HL-60 (cell line): ENCODE results near the gene APMAP.

Experiments used
- DNase-seq, 2 experiments: peaks; one replicate each; pipeline ENCODE4 v3.0.0-alpha.2; 2010 to 2020; ENCODE audit warnings: low read depth in 1 of 2, low spot score in 1 of 2
- H3K27ac ChIP-seq: fragments of 250-450 bp; sonication (Bioruptor Pico); replicated peaks from 2 replicates; pipeline ENCODE4 v1.5.1; 2020; ENCODE audit warnings: mild to moderate bottlenecking, moderate library complexity
- H3K27me3 ChIP-seq: fragments of 250-450 bp; sonication (Bioruptor Pico); 2 replicates; pipeline ENCODE4 v1.5.1; 2021; ENCODE audit warnings: mild to moderate bottlenecking, moderate library complexity; ENCODE audit not compliant: insufficient read depth, poor library complexity, severe bottlenecking
- H3K4me3 ChIP-seq: replicated peaks from 2 replicates; pipeline ENCODE4 v1.5.1; 2011; ENCODE audit warnings: mild to moderate bottlenecking, control low read depth, low read length; ENCODE audit not compliant: insufficient read depth
- GABPA ChIP-seq: IDR thresholded peaks from 2 replicates; pipeline ENCODE4 v1.6.1; 2012; ENCODE audit warnings: low read depth
- POLR2AphosphoS5 ChIP-seq: IDR thresholded peaks from 2 replicates; pipeline ENCODE4 v1.6.1; 2012; ENCODE audit warnings: low read depth
- SPI1 ChIP-seq: IDR thresholded peaks from 2 replicates; pipeline ENCODE4 v1.6.1; 2012; ENCODE audit warnings: low read depth, mild to moderate bottlenecking, borderline replicate concordance
- TF ChIP-seq, protein P1 (sequence below): IDR thresholded peaks from one replicate; pipeline ENCODE4 v1.5.1; 2011; ENCODE audit warnings: low read length, control low read depth, inconsistent platforms; ENCODE audit not compliant: insufficient read depth
- TF ChIP-seq, protein P2 (sequence below): IDR thresholded peaks from 2 replicates; pipeline ENCODE4 v1.6.1; 2012; ENCODE audit warnings: low read depth; ENCODE audit not compliant: insufficient replicate concordance

The APMAP gene

DNA sequence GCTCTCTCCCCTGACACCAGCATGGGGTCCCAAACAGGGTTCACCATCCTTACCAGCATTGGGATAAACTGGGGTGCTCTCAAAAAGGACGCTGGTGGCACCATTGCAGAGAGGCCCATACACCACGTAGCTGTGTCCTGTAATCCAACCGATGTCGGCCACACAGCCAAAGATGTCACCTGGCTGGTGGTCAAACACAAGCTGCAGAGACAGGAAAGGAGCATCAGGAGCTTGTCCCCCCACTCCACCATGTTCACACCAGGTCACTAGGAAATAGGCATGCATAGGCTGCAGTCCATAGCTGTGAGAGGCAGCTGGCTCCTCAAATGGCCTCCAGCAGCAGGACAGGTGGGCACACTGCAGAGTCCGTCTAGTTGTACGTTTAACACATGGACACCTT lies 28.8 kb upstream of the APMAP start:
- DNase-seq = no peak
- TF ChIP-seq, protein P1, sequence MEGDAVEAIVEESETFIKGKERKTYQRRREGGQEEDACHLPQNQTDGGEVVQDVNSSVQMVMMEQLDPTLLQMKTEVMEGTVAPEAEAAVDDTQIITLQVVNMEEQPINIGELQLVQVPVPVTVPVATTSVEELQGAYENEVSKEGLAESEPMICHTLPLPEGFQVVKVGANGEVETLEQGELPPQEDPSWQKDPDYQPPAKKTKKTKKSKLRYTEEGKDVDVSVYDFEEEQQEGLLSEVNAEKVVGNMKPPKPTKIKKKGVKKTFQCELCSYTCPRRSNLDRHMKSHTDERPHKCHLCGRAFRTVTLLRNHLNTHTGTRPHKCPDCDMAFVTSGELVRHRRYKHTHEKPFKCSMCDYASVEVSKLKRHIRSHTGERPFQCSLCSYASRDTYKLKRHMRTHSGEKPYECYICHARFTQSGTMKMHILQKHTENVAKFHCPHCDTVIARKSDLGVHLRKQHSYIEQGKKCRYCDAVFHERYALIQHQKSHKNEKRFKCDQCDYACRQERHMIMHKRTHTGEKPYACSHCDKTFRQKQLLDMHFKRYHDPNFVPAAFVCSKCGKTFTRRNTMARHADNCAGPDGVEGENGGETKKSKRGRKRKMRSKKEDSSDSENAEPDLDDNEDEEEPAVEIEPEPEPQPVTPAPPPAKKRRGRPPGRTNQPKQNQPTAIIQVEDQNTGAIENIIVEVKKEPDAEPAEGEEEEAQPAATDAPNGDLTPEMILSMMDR = no peak
- TF ChIP-seq, protein P2, sequence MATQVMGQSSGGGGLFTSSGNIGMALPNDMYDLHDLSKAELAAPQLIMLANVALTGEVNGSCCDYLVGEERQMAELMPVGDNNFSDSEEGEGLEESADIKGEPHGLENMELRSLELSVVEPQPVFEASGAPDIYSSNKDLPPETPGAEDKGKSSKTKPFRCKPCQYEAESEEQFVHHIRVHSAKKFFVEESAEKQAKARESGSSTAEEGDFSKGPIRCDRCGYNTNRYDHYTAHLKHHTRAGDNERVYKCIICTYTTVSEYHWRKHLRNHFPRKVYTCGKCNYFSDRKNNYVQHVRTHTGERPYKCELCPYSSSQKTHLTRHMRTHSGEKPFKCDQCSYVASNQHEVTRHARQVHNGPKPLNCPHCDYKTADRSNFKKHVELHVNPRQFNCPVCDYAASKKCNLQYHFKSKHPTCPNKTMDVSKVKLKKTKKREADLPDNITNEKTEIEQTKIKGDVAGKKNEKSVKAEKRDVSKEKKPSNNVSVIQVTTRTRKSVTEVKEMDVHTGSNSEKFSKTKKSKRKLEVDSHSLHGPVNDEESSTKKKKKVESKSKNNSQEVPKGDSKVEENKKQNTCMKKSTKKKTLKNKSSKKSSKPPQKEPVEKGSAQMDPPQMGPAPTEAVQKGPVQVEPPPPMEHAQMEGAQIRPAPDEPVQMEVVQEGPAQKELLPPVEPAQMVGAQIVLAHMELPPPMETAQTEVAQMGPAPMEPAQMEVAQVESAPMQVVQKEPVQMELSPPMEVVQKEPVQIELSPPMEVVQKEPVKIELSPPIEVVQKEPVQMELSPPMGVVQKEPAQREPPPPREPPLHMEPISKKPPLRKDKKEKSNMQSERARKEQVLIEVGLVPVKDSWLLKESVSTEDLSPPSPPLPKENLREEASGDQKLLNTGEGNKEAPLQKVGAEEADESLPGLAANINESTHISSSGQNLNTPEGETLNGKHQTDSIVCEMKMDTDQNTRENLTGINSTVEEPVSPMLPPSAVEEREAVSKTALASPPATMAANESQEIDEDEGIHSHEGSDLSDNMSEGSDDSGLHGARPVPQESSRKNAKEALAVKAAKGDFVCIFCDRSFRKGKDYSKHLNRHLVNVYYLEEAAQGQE = no peak
- TF ChIP-seq GABPA (no peak), POLR2AphosphoS5 (no peak), SPI1 (no peak)
- Histone ChIP-seq H3K27me3 (no peaks in the 10 kb centered on the region), H3K4me3 (no peak overlapping the region), H3K27ac (no peak overlapping the region)

DNA sequence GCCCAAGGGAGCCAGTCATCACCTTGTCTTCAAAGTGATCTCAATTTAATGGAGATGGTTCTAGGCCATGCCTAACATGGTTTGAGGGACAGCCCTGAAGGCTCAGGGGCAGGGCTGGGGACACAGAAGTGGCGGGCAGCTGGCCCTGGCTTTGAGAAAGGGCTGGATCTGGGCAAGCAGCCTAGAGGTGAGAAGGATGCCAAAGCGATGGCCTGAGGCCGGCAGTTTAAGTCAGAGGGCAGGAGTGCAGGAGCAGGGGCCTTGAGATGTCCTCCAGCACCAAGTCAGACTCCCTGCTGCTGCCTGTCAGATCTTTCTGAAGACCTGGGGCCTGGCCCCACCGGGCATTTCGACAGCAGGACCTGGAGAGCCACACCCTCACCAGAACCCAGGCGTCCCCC lies 28.4 kb upstream of the APMAP start:
- no peak for DNase-seq
- TF ChIP-seq POLR2AphosphoS5 (no peak), GABPA (no peak)
- TF ChIP-seq, protein P2 = no peak
- Histone ChIP-seq H3K27ac (no peak overlapping the region), H3K27me3 (no peaks in the 10 kb centered on the region), H3K4me3 (no peak overlapping the region)

DNA sequence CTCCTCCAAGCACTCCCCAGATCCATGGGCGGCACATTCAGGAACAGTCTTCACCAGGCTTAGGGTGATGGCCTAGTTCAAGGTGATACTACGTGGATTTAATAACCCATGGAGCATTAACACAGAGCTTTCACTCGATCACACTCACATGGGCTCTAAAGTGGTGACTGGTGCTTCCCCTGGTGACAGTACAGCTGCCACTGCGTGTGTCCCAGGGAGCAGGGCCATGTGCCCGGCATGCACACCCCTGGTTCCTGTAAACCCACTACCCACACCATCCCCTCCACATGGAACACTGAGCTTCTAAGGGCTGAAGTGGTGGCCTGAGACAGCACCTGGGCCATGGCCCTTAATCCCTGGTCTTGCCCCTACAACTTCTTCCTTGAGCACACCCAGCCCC lies 27.8 kb upstream of the APMAP start:
- H3K4me3 ChIP-seq = no peak overlapping the region
- no peak overlapping the region for H3K27ac ChIP-seq
- no peak for TF ChIP-seq GABPA
- TF ChIP-seq, protein P2 = no peak
- no peak for TF ChIP-seq POLR2AphosphoS5
- TF ChIP-seq, protein P1 = no peak
- TF ChIP-seq SPI1 = no peak
- no peaks in the 10 kb centered on the region for H3K27me3 ChIP-seq
- no peak for DNase-seq
